GM21390 (cell line): Measurements from ENCODE around the gene SYTL2.
"Not testable (repeated sequence)": the region's sequence is repeated elsewhere in the genome, so short reads cannot be mapped to it uniquely, and the experiment has no call there.

Source experiments
- ATAC-seq: cut with Tn5 transposase; IDR thresholded peaks from one replicate; pipeline ENCODE4 v1.9.1; 2021; ENCODE audit not compliant: unreplicated experiment

Gene SYTL2

GRCh38 chr11:85795712-85796487, 15.0 kb downstream of the SYTL2 start:
- no peak for ATAC-seq

DNA sequence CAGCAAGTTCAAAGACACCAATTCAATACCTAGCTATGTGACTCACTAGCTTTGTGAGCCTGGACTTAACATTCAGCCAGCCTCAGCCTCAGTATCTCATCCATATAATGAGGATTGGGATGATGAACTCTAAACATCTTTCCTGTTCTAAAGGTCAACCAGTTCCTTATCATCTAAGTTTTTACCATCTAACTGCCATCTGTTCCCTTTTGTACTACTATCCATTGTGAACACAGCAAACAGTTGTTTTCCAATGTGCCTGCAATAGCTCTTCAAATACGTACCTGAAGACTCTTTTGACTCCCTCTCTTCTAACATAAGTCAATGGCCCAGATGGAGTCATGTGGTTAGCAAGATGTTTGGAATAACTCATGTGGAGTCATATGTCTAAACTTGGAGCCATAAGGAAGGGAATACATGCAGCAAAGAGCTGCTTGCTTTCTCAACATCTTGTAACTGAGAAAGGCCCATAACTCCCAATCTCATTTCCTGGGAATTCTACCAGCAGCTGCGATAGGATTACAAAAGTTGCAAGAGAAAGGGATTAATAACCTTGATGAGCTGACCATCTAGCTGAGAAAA, 19.4 kb downstream of the SYTL2 start:
- ATAC-seq: no peak

DNA sequence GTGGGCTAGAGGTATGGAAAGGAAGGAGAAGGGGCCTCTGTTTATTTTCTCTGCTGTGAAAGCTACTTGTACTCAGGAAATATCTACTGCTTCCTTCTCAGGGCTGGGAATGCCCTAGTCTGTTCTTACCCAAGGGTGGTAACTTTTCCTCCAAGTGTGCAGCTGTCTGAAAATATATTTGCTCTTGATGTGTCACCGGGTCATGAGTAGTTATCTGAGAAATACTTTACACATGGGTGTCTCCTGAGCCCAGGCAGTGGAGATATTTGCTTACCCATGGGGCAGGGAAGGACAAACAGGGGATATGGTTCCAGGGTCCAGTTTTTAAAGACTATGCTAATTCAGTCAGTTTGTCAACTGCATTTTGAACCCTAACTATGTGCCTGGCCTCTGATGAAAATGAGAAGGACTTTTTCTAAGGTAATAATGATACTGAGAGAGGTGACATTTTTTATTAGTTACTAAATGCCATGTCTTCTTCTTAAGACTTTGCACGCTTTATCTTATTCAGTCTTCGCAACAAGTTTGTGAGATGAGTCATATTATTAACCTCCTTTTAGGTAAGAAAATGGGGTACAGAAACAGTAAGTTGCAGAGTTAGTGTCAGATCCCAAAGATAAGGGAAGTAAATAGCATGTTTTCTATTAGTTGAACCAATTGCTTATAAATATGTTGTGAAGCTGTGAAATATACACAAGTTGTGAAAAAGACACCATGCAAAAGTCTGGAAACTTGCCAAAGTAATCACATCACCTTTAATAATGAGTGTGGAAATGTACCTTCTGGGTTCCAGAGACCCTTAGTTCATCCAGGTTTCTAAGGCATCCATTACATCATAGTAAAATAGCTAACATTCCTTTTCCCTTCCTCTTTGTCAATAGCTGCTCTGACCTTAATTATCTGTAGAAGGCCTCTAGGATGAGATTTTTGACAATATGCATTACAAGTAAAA, 22.9 kb downstream of the SYTL2 start:
- no peak for ATAC-seq

- no peak for ATAC-seq
Measured at GRCh38 chr11:85787168-85787567, 23.8 kb downstream of the SYTL2 start.

DNA sequence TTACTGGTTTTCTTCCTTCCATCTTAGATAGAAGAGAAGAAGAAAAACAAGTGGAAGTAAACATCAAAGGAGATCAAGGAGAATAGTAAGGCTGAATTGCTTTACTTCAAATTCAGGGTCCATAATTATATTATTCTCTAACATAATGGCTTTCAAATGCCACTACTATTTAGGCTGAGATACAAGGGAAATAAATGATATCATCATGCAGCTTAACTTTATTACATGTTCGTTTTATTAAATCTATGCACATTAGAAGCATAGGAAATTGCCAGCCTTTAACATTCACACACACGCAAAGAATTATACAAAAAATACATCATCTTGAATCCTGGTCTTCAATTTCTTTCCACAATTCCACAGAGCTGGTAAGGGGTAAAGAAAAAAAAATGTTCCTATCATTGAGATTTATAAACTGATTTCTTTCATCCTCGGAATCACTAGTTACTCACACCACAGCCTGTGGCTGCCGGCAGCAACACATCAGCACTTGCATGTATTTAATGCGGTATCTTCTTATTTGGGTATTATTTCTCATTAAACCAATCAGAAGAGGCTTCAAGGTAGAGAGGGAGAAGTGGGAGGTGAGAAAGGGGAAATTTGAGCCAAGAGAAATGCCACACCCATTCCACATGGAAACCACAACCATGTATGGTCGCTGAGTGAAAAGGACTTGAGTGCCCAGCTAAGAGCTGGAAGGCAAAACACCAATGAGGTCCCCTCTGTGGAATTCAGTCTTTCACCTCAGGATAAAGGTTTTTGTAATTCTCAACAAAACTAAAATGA, 26.3 kb downstream of the SYTL2 start:
- no peak for ATAC-seq

DNA sequence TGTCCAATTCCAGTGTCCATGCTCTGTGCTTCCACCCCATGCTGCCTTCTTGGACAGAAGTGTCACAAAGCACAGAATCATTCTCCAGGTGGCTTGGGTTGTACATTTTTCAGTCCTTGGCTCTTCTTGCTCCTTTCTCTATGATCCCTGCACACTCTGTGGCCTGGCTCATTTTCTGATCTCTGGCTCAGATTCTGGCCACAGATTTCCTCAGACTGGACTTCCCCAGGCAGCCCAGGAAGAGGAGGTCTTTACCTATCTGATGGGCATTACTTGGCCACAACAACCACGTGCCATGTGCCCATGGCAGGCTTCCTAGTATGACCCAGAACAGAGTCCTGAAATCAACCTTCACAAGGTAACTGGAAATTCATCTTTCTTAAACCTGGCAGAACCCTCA, 27.2 kb downstream of the SYTL2 start:
- no peak for ATAC-seq

DNA sequence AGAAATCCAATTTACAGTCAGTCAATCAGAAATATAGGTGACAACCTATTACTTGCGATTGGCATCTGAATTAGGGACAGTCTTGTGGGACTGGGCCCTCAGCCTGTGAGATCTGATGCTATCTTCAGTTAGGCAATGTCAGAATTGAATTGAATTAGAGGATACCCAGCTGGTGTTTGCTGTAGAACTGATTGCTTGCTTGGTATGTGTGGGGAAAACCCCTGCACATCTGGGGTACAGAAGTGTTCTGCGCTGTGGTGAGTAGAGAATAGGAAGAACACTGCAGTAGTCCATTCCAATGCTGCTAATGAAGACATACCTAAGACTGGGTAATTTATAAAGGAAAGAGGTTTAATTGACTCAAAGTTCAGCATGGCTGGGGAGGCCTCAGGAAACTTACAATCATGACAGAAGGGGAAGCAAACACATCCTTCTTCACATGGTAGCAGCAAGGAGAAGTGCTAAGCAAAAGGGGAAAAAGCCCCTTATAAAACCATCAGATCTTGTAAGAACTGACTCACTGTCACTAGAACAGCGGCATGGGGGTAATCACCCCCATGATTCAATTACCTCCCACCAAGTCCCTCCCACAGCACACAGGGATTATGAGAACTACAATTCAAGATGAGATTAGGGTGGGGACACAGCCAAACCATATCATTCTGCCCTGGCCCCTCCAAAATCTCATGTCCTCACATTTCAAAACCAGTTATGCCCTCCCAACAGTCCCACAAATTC, 30.0 kb downstream of the SYTL2 start:
- not testable (repeated sequence) for ATAC-seq

DNA sequence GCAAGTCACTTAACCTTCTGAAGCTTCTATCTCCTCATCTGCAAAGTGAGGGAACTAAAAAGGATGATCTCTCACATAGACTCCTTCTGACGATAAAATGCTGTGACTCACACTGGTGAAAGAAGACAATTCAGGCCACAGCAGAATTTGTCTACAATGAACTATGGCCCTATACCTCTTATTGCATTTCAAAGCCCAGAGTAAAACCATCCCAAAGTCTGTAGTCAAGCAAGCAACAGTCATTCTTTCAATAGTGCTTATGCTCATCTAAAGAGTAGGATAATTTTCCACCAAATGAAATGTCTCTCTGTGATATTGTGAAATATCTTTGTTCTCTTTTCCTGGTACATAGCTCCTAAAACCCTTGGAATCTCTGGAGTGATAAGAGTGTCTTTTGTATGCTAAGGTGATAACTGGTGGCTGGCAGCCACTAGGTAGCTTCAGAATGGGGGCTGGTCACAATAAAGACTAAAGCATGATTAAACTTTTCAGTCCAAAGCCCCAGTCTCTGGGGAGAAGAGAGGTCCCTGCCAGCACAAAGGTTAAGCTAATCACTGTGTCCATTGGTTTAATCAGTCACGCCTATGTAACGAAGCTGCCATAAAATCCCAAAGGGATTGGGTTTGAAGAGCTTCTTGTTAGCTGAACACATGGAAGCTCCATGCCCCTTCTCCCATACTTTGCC, 30.8 kb downstream of the SYTL2 start:
- no peak for ATAC-seq

GRCh38 chr11:85777603-85777972, 33.4 kb downstream of the SYTL2 start:
- not testable (repeated sequence) for ATAC-seq

GRCh38 chr11:85776951-85777602, 33.9 kb downstream of the SYTL2 start:
- ATAC-seq: no peak

- no peak for ATAC-seq
Measured at GRCh38 chr11:85774256-85775101, 36.5 kb downstream of the SYTL2 start.

DNA sequence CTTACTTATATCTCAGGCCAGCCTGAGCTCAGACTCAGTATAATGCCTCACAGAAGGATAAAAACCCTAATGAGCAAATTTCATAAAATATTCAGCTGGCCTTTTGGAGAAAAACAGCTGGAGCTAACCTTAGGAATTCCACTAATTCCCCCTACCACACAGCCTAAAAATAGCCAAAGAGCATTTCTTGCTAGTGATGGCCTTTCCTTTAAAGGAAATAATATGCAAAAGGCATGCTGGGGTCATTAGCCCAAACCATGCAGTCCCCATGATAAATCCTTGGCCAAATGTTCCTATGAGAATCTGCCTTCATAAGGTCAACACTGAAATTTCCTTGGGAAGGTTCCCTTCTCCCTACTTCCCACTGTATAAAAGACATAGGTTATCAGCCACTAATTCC, 38.2 kb downstream of the SYTL2 start:
- no peak for ATAC-seq

GRCh38 chr11:85771568-85771967, 39.4 kb downstream of the SYTL2 start:
- no peak for ATAC-seq

- no peak for ATAC-seq
Measured at GRCh38 chr11:85769771-85770170, 41.2 kb downstream of the SYTL2 start.

- ATAC-seq: no peak
Measured at GRCh38 chr11:85768473-85769146, 42.3 kb downstream of the SYTL2 start.

GRCh38 chr11:85767246-85767945, 43.5 kb downstream of the SYTL2 start:
- ATAC-seq: no peak

DNA sequence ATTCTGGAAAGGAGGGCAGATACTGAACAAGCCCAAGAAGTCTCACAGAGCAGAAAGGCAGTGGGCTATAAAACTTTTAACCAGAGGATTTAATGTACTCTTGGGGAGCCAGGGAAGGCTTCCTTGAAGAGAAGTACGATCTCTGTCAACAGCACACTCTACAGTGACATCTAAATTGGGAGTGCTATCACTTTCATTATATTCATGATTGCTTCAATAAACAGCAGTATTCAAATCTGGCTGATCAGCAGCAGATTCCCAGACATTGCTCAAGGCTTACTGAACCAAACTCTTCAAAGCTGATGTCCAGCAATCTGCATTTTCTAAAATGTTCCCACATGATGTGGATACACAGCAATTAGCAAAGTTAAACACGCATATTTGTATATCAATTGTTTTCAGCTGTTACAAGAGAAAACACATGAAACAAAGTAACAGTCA, 44.2 kb downstream of the SYTL2 start:
- no peak for ATAC-seq
